ENCODE measurements around the gene NDUFAF8. TPM values are rescaled to one million over a fixed set of nuclear protein-coding genes. Genes with fewer than 3 reads are reported as not detected.

Gene NDUFAF8
- total and polyA plus RNA-seq, 10 of the 15 experiments (the other 5 are each of a cell fraction or from before 2014, with no cell fraction given): 22.0 to 307 (median 106) TPM

- 50% methylated on average over 11 of the region's 11 CpGs for WGBS (ENCODE audit: insufficient coverage, insufficient replicate concordance, low lambda C conversion rate, missing lambda C conversion rate)
- H2AFZ ChIP-seq (ENCODE audit: control insufficient read depth, low read depth, low read length): no peak overlapping the region
- ChIA-PET CTCF (interaction anchor here (1.3 kb wide), 1 partner anchor 31 kb away, joined by 3 read pairs; no protein-coding TSS in a partner anchor), SMC1A (ENCODE audit: uncharacterized antibody, unreplicated experiment) (no interaction called here), POLR2A (interaction anchor here (0.8 kb wide), 2 partner anchors 74 kb away, joined by 5 to 9 read pairs; partner anchors contain the start of gene SLC38A10), RAD21 (ENCODE audit: unreplicated experiment) (no interaction called here)
- H3K79me2 ChIP-seq (ENCODE audit: control insufficient read depth, insufficient read depth, low read length): peaks cover 3% of the 10 kb centered on the region
- in situ Hi-C loops (cut with MboI) (no loop called here), intact Hi-C loops (cut with micrococcal nuclease; ENCODE audit: unreplicated experiment) (no loop called here)
- peak overlapping the region; percentile 96 for H3K4me3 ChIP-seq
- H3K9me3 ChIP-seq (replicated peaks; ENCODE audit: control insufficient read depth, insufficient read depth, low read length): no peaks in the 10 kb centered on the region
- ATAC-seq (no peak), FAIRE-seq (no peak), DNase-seq (ENCODE audit: low read depth, low spot score) (no peak)
- H3K27ac ChIP-seq (ENCODE audit: control insufficient read depth, insufficient read depth): no peak overlapping the region
- no peaks in the 10 kb centered on the region for H3K27me3 ChIP-seq (replicated peaks in 1 of 2; ENCODE audit: control insufficient read depth in 2 of 2, insufficient read depth in 2 of 2, low read length in 1 of 2)
- H3K9ac ChIP-seq (ENCODE audit: control insufficient read depth, insufficient read depth, low read length): no peak overlapping the region
- peaks cover 9% of the 10 kb centered on the region for H3K4me1 ChIP-seq (ENCODE audit: control insufficient read depth, insufficient read depth, low read length)
- H4K20me1 ChIP-seq (ENCODE audit: control insufficient read depth, insufficient read depth): no peaks in the 10 kb centered on the region
- H3K36me3 ChIP-seq (ENCODE audit: control insufficient read depth in 2 of 2, insufficient read depth in 2 of 2, low read length in 1 of 2): no peaks in the 10 kb centered on the region
- BruUV-seq (replicated peaks): no TSS peak
- TF ChIP-seq E4F1 (IDR thresholded peaks at IDR 0.05; ENCODE audit: borderline replicate concordance, partially characterized antibody): no peak
- no peak for TF ChIP-seq USF2 (IDR thresholded peaks at IDR 0.05; ENCODE audit: borderline replicate concordance, low read depth, low read length)
- TF ChIP-seq JUND (IDR thresholded peaks at IDR 0.05; ENCODE audit: low read depth, low read length): no peak
- TF ChIP-seq STAT3 (IDR thresholded peaks at IDR 0.05; ENCODE audit: low read depth, low read length): no peak
- TF ChIP-seq NR2C1 (IDR thresholded peaks at IDR 0.05): no peak
- TF ChIP-seq IRF4 (IDR thresholded peaks at IDR 0.05; ENCODE audit: low read depth, low read length): no peak
- TF ChIP-seq CREM (IDR thresholded peaks at IDR 0.05; ENCODE audit: low read depth): no peak
- no peak for TF ChIP-seq RAD51 (IDR thresholded peaks at IDR 0.05)
- TF ChIP-seq NR2C2 (IDR thresholded peaks at IDR 0.05; ENCODE audit: borderline replicate concordance, control insufficient read depth, insufficient read length, low read depth): no peak
- TF ChIP-seq YY1 (IDR thresholded peaks at IDR 0.05; ENCODE audit: low read depth, low read length): no peak
- TF ChIP-seq MEF2A (IDR thresholded peaks at IDR 0.05; ENCODE audit: insufficient read depth, low read depth, low read length): no peak
- no peak for TF ChIP-seq ZBTB4 (CRISPR knock-in tag; IDR thresholded peaks at IDR 0.05)
- no peak for TF ChIP-seq MLLT1 (IDR thresholded peaks at IDR 0.05)
- TF ChIP-seq TCF12 (IDR thresholded peaks at IDR 0.05; ENCODE audit: low read depth, low read length): no peak
- TF ChIP-seq PAX5 (IDR thresholded peaks at IDR 0.05; ENCODE audit: borderline replicate concordance, low read depth, low read length): no peak
- peak overlapping the region; percentile 93 for H3K4me2 ChIP-seq (ENCODE audit: control insufficient read depth, insufficient read depth)
These were observed 17.7 kb upstream of the NDUFAF8 start for GRCh38 chr17:81221371-81221841.

All from GM12878 (cell line).